Left renal pelvis (tissue), 4 donors: ENCODE measurements around the gene ATP5PO. TPM values are rescaled to one million over a fixed set of nuclear protein-coding genes. Genes with fewer than 3 reads are reported as not detected.
A peak's percentile ranks its signal among the peaks of the same experiment; 100 is the strongest.

Source experiments
- DNase-seq, 4 donors: peaks; one replicate each; pipeline ENCODE4 v3.0.0-alpha.2; 2013; ENCODE audit warnings: low read depth in 4 of 4, low spot score in 3 of 4
- polyA plus RNA-seq, 4 donors: library from polyadenylated mRNA; unstranded; fragments of 120-200 nt; gene quantifications; one replicate each; pipeline ENCODE4 v1.2.1, GENCODE V29; 2013; ENCODE audit not compliant: insufficient read length in 4 of 4

The ATP5PO gene
- polyA plus RNA-seq, 4 donors: 214 to 392 (median 345) TPM

DNA sequence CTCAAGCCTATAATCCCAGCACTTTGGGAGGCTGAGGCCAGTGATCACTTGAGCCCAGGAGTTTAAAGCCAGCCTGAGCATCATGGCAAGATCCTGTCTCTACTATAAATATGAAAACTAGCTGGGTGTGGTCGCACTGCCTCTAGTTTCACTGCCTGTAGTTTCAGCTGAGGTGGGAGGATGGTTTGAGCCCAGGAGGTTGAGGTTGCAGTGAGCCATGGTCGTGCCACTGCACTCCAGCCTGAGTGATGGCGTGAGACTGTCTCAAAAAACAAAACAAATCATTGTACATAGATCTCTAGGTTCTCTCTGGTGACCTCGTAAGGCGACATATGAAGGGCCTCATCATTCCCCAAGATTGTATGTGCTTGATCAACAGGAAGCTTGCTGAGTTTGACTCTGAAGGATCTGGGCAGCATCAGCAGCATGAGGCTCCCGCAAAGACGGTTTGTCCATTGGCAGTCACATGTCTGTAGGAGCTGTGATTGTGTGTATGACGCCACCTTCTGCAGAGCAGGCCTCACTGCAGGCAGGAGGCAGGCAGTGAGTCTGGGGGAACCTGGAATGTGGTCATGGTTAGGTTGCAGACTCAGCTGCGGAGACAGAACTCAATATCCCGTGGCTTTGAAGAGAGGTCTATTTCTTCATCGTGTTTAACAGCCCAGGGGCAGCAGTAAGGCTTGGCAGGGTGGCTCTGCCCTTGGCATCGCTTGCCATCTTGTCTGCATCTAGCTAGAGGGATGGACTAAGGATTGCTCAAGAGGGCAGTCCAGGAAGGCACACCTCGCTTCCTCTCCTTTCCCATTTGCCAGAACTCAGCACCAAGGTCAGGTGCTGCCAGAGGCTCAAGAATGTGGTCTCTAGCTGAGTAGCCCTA, 14.0 kb downstream of the ATP5PO start:
- no peak for DNase-seq

DNA sequence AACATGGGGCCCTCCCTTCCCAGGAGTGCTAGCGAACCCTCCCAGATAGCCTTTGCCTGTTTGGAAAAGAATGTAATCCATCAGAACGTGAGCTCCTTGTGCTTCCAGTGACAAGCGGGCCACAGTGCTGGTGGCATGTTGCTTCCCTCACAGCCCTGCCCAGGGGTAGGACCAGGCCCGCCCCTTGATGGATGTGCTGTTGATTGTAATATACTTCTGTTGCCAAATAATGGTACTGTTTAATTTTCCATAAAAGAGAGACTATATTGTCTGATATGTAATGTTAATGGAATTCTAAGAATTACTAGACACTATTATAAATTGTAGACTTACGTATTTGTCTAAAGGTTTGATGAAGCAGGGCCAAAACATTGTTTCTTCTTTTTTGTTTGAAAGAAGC, 16.4 kb downstream of the ATP5PO start:
- DNase-seq: no peak

DNA sequence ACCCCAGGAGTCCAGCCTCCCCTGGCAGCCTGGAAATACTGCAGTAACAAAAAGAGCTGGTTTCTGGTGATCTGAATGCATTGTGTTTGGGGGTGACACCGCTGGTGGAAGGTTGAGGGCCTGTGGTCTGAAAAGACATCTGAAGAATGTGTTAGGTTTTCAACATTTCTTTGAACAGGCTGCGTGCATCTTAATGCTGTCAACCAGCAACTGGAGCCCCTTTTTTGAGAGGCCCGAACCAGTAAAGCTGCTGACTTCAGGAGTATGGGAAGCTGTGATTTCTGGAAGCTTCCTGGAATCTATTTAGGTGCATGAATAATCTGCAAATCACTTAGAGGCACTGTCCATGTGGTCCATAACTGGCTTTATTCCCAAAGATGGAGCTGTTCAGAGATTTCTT, 17.0 kb downstream of the ATP5PO start:
- no peak for DNase-seq

DNA sequence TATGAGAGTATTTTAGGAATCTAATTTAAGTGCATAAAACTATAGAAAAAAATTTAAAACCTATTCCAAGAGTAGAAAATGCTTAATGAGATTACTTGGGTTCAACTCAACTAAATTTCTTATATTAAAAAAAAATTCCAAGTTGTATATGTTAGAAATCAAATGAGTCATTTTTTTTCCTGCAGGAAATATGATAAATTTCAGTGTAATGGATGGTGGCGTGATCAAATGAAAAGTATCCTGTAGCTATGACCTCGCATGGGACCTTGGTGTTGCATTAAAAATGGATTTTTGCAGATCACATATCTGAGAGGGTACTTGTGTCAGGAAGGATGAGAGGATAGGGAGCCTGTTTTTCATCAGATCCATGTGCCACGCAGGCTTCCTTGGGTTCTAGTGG, 17.9 kb downstream of the ATP5PO start:
- DNase-seq: no peak

DNA sequence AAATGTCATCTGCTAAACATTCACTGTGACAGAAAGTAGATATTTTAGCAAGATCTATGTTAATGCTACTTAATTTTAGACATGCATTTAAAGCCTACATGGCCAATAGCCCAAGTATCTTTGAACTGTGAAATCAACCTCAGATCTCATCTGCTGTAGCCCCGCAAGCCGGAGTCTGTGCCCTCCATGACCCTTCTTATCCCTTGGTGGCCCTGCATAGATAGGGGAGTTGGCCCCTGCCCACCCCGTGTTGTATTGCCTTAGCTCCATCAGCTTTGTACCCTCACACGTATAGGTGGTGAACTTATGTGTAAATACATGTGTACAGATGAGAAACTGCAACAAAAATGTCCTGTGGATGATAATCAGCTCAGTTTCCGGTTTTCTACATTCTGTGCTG, 18.5 kb downstream of the ATP5PO start:
- no peak for DNase-seq

GRCh38 chr21:33896691-33897090, 18.9 kb downstream of the ATP5PO start:
- no peak for DNase-seq

DNA sequence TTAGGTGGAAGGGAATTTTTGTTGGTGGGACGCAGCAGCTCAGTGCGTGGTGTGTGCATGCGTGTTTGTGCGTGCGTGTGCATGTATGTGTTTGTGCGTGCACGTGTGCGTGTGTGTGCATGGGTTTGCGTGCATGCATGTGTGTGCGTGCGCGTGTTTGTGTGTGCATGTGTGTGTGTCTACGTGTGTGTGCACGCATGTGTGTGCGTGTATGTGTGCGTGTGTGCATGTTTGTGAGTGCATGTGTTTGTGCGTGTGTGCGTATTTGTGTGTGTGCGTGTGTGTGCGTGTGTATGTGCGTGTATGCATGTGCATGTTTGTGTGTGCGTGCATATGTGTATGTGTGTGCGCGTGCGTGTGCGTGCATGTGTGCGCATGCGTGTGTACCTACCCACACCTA, 20.2 kb downstream of the ATP5PO start:
- DNase-seq: no peak

GRCh38 chr21:33894736-33895288, 20.8 kb downstream of the ATP5PO start:
- DNase-seq: peak; percentile 64 to 80 (median 74)

DNA sequence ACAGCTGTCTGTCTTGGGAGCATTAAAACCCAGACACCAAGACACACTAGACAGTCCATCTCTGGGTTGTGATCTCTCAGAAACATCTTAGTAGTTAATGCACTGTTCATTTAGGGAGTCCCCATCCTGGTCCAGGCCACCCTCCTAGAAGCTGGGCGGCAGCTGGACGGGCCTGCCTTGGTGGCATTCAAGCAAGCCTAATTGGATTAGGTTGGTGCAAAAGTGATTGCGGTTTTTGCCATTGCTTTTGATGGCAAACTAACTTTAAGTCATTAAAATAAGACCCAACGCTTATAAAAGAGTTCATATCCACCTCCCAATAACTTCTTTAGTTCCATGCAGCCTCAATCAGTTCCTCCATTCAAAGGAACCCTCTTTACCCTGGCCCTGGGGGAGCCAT, 21.7 kb downstream of the ATP5PO start:
- no peak for DNase-seq

DNA sequence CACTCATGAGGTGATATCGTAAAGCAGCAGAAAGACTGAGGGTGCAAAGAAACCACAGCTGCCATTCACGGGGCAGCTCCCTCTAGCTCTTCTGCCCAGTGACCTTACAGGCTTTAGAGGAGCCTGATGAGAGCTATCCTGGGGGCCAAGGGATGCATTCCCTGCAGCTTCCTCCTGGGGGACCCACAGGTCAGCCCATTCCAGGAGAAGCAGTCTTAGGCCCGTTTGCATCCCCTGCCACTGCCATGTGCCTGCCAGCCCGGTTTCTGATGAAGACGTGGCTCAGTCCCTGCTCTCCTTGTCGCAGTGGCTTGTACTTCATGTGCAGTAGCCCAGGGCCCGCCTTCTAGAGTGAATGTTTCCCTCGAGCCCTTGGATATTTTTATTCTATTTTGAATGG, 22.8 kb downstream of the ATP5PO start:
- DNase-seq: no peak

GRCh38 chr21:33890187-33890586, 25.4 kb downstream of the ATP5PO start:
- no peak for DNase-seq

DNA sequence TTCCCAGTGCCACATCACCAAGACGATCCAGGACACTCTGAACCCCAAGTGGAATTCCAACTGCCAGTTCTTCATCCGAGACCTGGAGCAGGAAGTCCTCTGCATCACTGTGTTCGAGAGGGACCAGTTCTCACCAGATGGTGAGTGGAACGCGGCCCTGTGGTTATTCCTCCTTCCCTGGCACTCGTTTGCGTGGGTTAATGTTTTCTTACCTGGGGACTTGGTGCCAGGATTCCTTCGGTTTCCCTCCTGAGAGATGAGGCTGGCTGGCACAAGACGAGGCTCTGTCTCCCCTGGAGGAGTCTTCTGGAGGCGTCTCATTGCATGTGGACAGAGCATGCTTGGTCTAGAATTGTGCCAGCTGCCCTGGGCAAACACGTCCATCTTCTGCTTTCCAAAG, 29.3 kb downstream of the ATP5PO start:
- DNase-seq: no peak

GRCh38 chr21:33885172-33885514, 30.5 kb downstream of the ATP5PO start:
- no peak for DNase-seq

GRCh38 chr21:33884376-33885171, 31.0 kb downstream of the ATP5PO start:
- DNase-seq: no peak

DNA sequence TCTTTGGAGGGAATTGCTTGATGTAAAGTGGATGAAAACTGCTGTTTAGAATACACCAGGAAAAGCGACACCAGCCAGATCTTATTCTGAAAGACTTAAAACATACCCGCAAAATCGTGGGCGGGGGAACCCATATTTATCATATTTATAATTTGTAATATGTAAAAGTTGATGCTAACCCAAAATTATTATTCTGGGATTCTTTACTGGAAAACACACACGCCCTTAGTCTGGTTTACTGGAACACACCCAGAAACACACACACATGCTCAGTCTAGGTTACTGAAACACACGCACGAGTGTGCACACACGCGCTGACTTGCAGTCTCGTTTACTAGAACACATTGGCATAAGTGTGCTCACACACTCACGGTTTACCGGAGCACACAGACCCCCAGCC, 32.5 kb downstream of the ATP5PO start:
- no peak for DNase-seq

DNA sequence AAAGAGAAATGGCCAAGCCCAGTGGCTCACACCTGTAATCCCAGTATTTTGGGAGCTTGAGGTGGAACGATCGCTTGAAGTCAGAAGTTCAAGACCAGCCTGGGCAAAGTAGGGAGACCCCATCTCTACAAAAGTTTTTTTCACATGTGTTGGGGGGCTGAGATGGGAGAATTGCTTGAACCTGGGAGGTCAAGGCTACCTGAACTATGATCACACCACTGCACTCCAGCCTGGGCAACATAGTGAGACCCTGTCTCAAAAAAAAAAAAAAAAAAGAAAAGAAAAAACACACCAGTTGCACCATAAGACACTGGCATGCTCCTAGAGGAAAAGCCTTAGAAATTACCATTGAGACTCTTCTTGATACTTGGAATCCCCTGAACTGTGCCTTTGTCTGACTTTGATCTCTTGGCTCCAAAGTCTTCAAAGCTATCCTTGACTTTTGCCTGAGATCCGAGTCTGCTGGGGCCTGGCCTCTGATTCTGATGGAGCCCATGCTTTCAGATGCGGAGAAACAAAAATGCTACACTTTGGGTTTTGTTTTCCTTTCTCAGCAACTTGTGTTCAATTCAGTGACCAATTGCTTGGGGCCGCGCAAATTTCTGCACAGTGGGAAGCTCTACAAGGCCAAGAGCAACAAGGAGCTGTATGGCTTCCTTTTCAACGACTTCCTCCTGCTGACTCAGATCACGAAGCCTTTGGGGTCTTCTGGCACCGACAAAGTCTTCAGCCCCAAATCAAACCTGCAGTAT, 33.7 kb downstream of the ATP5PO start:
- DNase-seq: no peak

- no peak for DNase-seq
These were observed 35.0 kb downstream of the ATP5PO start for GRCh38 chr21:33880626-33881025.

GRCh38 chr21:33878824-33879223, 36.8 kb downstream of the ATP5PO start:
- DNase-seq: no peak

GRCh38 chr21:33875026-33875695, 40.4 kb downstream of the ATP5PO start:
- no peak for DNase-seq

DNA sequence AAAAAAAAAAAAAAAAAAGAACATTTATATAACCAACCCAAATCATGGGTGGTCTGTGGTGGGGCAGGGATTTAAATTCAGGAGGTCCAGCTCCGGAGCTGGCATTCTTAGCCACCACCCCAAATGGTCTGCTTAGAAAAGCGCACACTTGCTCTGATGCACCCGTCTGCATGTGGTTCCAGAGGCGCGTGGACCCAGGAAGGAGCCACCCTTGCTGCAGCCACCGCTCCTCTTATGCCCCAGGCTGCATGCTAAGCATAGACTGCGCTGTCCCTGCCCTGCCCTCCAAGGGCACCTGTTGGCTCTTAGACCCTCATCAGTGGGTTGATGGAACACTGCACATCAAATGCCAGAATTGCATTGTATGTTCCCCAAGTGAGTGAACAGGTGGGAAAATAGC, 41.4 kb downstream of the ATP5PO start:
- DNase-seq: no peak
